HepG2 (cell line): ENCODE measurements around the gene ACSL6. TPM values are rescaled to one million over a fixed set of nuclear protein-coding genes. Genes with fewer than 3 reads are reported as not detected.

ENCODE experiments used
- BCLAF1 ChIP-seq: fragments of 450-650 bp; IDR thresholded peaks from 2 replicates; pipeline ENCODE4 v1.6.1; 2017; ENCODE audit warnings: mild to moderate bottlenecking
- GATAD1 ChIP-seq: IDR thresholded peaks from 2 replicates; pipeline ENCODE4 v1.6.1; 2016; ENCODE audit warnings: missing genetic modification reagents, missing compliant biosample characterization
- HNRNPK ChIP-seq: fragments of 200-400 bp; formaldehyde crosslinking; IDR thresholded peaks from 2 replicates; pipeline ENCODE4 v1.6.1; 2018; ENCODE audit warnings: low read length, low read depth, moderate library complexity, mild to moderate bottlenecking; ENCODE audit not compliant: poor library complexity, severe bottlenecking
- MAFK ChIP-seq, 2 experiments: IDR thresholded peaks in 1 of 2; conservative IDR thresholded peaks in 1 of 2; 2 replicates each; pipeline ENCODE4 v1.6.1; 2011; ENCODE audit warnings: improper control_type of control experiment in 2 of 2, low read length in 2 of 2
- MLX ChIP-seq: IDR thresholded peaks from 2 replicates; pipeline ENCODE4 v1.6.1; 2016
- NKX3-1 ChIP-seq: sonication (generic); formaldehyde crosslinking; IDR thresholded peaks from 2 replicates; pipeline ENCODE4 v1.5.0; 2020; ENCODE audit warnings: missing genetic modification reagents
- NR2F1 ChIP-seq, 2 experiments: fragments of 450-650 bp in 1 of 2; formaldehyde crosslinking in 1 of 2; IDR thresholded peaks; 2 replicates each; pipeline versions ENCODE4 v1.5.0 to v1.6.1; 2016 to 2020; ENCODE audit warnings: mild to moderate bottlenecking in 1 of 2, missing compliant biosample characterization in 1 of 2, missing genetic modification reagents in 1 of 2, moderate library complexity in 1 of 2
- POLR2AphosphoS5 ChIP-seq: IDR thresholded peaks from 2 replicates; pipeline ENCODE4 v1.6.1; 2012; ENCODE audit warnings: low read depth, low read length
- RXRA ChIP-seq: sonication (generic); formaldehyde crosslinking; IDR thresholded peaks from 2 replicates; pipeline ENCODE4 v1.5.1; 2020; ENCODE audit warnings: missing genetic modification reagents
- SAFB2 ChIP-seq: sonication (generic); formaldehyde crosslinking; IDR thresholded peaks from 2 replicates; pipeline ENCODE4 v1.5.1; 2020; ENCODE audit warnings: missing genetic modification reagents, low read depth, mild to moderate bottlenecking, borderline replicate concordance
- SIX4 ChIP-seq: sonication (generic); formaldehyde crosslinking; IDR thresholded peaks from 2 replicates; pipeline ENCODE4 v1.4.0; 2020; ENCODE audit warnings: missing genetic modification reagents
- TBL1XR1 ChIP-seq: fragments of 150-350 bp; IDR thresholded peaks from 2 replicates; pipeline ENCODE4 v1.6.1; 2014; ENCODE audit warnings: borderline replicate concordance, low read length; ENCODE audit not compliant: partially characterized antibody
- ZBTB20 ChIP-seq: sonication (generic); formaldehyde crosslinking; IDR thresholded peaks from 2 replicates; pipeline ENCODE4 v1.8.1; 2023; ENCODE audit warnings: missing genetic modification reagents, low read depth, mild to moderate bottlenecking, borderline replicate concordance
- ZC3H13 ChIP-seq: sonication (generic); formaldehyde crosslinking; IDR thresholded peaks from 2 replicates; pipeline ENCODE4 v1.8.1; 2023; ENCODE audit warnings: mild to moderate bottlenecking, missing genetic modification reagents, moderate library complexity
- ZNF263 ChIP-seq: sonication (generic); formaldehyde crosslinking; IDR thresholded peaks from 2 replicates; pipeline ENCODE4 v1.4.0; 2020; ENCODE audit warnings: missing genetic modification reagents
- ZNF414 ChIP-seq: sonication (generic); formaldehyde crosslinking; IDR thresholded peaks from 2 replicates; pipeline ENCODE4 v1.5.0; 2020; ENCODE audit warnings: missing genetic modification reagents
- ZNF446 ChIP-seq: sonication (generic); formaldehyde crosslinking; IDR thresholded peaks from 2 replicates; pipeline ENCODE4 v1.5.0; 2020; ENCODE audit warnings: mild to moderate bottlenecking, missing genetic modification reagents
- ZNF557 ChIP-seq: sonication (generic); formaldehyde crosslinking; IDR thresholded peaks from 2 replicates; pipeline ENCODE4 v1.4.0; 2020; ENCODE audit warnings: missing genetic modification reagents
- ZNF607 ChIP-seq: sonication (generic); formaldehyde crosslinking; IDR thresholded peaks from 2 replicates; pipeline ENCODE4 v1.5.1; 2020; ENCODE audit warnings: missing genetic modification reagents, mild to moderate bottlenecking, borderline replicate concordance
- polyA plus RNA-seq, 8 experiments: library from polyadenylated mRNA; depleted of rRNA in 3 of 8; stranded (reverse) in 7 of 8; unstranded in 1 of 8; fragments of >200 nt; fragmentation: Illumina TruSeq in 4 of 8; extraction: Trizol in 4 of 8; gene quantifications; 2 replicates each; pipeline versions ENCODE4 v1.2.1 to v1.2.3, GENCODE V29; 2011 to 2016; ENCODE audit warnings: low read depth in 4 of 8, missing spikeins in 1 of 8, mixed read lengths in 1 of 8; ENCODE audit not compliant: insufficient read depth in 1 of 8
- total RNA-seq, 5 experiments: library from RNA; depleted of rRNA; stranded (reverse); fragments of >200 nt; fragmentation: Illumina TruSeq; extraction: Trizol; gene quantifications; 2 replicates each; pipeline ENCODE4 v1.2.3, GENCODE V29; 2016; ENCODE audit warnings: low read depth in 1 of 5
- TF ChIP-seq, protein P1 (sequence below): sonication (generic); formaldehyde crosslinking; IDR thresholded peaks from 2 replicates; pipeline ENCODE4 v1.5.0; 2020; ENCODE audit warnings: missing genetic modification reagents
- TF ChIP-seq, protein P2 (sequence below): sonication (generic); formaldehyde crosslinking; IDR thresholded peaks from 2 replicates; pipeline ENCODE4 v1.4.0; 2020; ENCODE audit warnings: missing genetic modification reagents, borderline replicate concordance
- TF ChIP-seq, protein P3 (sequence below): sonication (generic); formaldehyde crosslinking; IDR thresholded peaks from 2 replicates; pipeline ENCODE4 v1.5.0; 2020; ENCODE audit warnings: missing genetic modification reagents

ACSL6 gene
- total and polyA plus RNA-seq, 2 of the 13 experiments (the other 11 are each of a cell fraction or from before 2014, with no cell fraction given), result 3.7 to 3.8 TPM

GRCh38 chr5:131997727-131998117 lies 13.7 kb downstream of the ACSL6 start (continued):
- no peak for TF ChIP-seq ZNF607 (CRISPR knock-in tag)
- TF ChIP-seq, protein P1, sequence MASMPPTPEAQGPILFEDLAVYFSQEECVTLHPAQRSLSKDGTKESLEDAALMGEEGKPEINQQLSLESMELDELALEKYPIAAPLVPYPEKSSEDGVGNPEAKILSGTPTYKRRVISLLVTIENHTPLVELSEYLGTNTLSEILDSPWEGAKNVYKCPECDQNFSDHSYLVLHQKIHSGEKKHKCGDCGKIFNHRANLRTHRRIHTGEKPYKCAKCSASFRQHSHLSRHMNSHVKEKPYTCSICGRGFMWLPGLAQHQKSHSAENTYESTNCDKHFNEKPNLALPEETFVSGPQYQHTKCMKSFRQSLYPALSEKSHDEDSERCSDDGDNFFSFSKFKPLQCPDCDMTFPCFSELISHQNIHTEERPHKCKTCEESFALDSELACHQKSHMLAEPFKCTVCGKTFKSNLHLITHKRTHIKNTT (CRISPR knock-in tag), result no peak
- TF ChIP-seq ZNF414 (CRISPR knock-in tag), result no peak
- TF ChIP-seq, protein P2, sequence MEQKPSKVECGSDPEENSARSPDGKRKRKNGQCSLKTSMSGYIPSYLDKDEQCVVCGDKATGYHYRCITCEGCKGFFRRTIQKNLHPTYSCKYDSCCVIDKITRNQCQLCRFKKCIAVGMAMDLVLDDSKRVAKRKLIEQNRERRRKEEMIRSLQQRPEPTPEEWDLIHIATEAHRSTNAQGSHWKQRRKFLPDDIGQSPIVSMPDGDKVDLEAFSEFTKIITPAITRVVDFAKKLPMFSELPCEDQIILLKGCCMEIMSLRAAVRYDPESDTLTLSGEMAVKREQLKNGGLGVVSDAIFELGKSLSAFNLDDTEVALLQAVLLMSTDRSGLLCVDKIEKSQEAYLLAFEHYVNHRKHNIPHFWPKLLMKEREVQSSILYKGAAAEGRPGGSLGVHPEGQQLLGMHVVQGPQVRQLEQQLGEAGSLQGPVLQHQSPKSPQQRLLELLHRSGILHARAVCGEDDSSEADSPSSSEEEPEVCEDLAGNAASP (CRISPR knock-in tag), result peak; percentile 77; the same call in 1 of the 2 replicates
- TF ChIP-seq SAFB2 (CRISPR knock-in tag), result 0 out of 2 replicates have a peak, but pooled peaks have one; percentile 28
- no peak for TF ChIP-seq GATAD1 (CRISPR knock-in tag)
- TF ChIP-seq POLR2AphosphoS5, result no peak
- no peak for TF ChIP-seq TBL1XR1
- no peak for TF ChIP-seq MAFK (conservative IDR thresholded peaks at IDR 0.05 in 1 of 2, IDR thresholded peaks at IDR 0.05 in 1 of 2; ENCODE audit: low read length in 2 of 2)
- TF ChIP-seq NR2F1 (CRISPR knock-in tag; IDR thresholded peaks at IDR 0.05), result no peak
- no peak for TF ChIP-seq ZNF263 (CRISPR knock-in tag)
- TF ChIP-seq, protein P3, sequence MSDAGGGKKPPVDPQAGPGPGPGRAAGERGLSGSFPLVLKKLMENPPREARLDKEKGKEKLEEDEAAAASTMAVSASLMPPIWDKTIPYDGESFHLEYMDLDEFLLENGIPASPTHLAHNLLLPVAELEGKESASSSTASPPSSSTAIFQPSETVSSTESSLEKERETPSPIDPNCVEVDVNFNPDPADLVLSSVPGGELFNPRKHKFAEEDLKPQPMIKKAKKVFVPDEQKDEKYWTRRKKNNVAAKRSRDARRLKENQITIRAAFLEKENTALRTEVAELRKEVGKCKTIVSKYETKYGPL (CRISPR knock-in tag), result no peak
- no peak for TF ChIP-seq SIX4 (CRISPR knock-in tag)
- no peak for TF ChIP-seq ZNF557 (CRISPR knock-in tag)
- TF ChIP-seq HNRNPK, result no peak
- TF ChIP-seq ZNF446 (CRISPR knock-in tag), result no peak
- TF ChIP-seq ZBTB20 (CRISPR knock-in tag), result peak; percentile 10; the same call in 1 of the 2 replicates
- no peak for TF ChIP-seq ZC3H13
- TF ChIP-seq MLX (CRISPR knock-in tag), result no peak
- no peak for TF ChIP-seq NKX3-1
- TF ChIP-seq RXRA, result 0 out of 2 replicates have a peak, but pooled peaks have one; percentile 57
- TF ChIP-seq BCLAF1, result no peak
